Left lobe of liver (tissue), 2 donors: Measurements from ENCODE around the gene LEF1. TPM values are rescaled to one million over a fixed set of nuclear protein-coding genes. Genes with fewer than 3 reads are reported as not detected.

Experiments used
- ATAC-seq: fragments of 200-7000 bp; cut with Tn5 transposase; one replicate; pipeline ENCODE4 v1.9.1; 2020; ENCODE audit warnings: mild to moderate bottlenecking, moderate library complexity
- DNase-seq: peaks from one replicate; pipeline ENCODE4 v3.0.0-alpha.2; 2020; ENCODE audit warnings: low spot score
- total RNA-seq: library from RNA; stranded (reverse); gene quantifications from one replicate; pipeline ENCODE4 v1.2.1, GENCODE V29; 2021
- donor health status: DM: no; HTN: no; CAD: no; lungs with moderate emphysema.
- donor health status: DM: no; HTN: yes; CAD: no.

Gene LEF1
- total RNA-seq, 1 donor from 2014 or later: 0.73 TPM

DNA sequence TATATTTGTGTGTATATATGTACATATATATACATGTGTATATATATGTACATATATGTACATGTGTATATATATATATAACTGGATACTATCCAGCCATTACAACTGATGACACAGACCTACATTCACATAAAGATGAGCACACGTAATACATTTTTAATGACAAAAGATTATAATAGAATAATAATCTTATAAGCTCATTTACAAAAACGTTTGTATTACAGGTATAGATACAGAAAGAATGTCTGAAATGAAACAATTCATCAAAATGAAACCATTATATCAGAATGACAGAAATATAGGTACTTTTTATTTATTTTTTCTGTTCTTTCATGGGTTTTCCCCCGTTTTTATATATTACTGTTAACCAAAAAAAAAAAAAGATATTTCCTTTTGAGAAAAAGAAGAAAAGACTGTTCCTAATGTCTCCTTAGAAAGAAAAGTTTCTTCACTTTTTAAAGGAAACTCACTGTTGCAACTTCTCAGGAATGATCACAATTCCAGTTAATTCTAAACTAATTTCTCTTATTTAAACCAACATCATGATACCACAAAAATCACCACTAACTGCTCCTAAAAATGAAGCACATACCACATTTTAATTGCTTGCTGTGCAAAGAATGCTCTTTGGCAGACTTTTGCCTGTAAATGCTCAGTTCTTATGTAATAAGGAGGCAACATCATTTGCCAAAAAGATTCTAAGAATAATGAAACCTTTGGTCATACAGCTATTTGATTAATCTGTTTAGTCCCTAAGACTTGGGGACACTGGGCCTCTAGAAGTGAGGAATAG, 18.9 kb downstream of the LEF1 start:
- DNase-seq (no peak), ATAC-seq (no peak)

DNA sequence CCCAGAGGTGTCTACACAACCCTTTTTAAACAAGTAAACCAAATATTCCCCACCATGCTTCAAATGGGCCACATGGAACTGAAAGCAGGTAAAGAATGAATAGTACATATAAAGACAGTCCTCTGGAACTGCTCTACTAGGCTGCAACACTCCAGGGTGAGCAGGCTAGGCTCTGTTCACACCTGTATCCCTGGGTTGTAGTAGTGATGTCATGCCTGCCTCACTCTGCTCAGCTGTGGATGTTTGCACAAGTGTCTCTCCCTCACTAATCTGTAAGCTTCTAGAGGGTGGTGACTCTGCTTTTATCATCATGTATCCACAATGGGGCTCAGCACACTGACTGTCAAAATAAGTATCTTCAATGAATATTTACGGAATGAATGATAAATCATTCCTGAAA, 20.4 kb downstream of the LEF1 start:
- DNase-seq: no peak
- ATAC-seq: no peak

GRCh38 chr4:108146819-108147218, 21.9 kb downstream of the LEF1 start:
- ATAC-seq (no peak), DNase-seq (no peak)

DNA sequence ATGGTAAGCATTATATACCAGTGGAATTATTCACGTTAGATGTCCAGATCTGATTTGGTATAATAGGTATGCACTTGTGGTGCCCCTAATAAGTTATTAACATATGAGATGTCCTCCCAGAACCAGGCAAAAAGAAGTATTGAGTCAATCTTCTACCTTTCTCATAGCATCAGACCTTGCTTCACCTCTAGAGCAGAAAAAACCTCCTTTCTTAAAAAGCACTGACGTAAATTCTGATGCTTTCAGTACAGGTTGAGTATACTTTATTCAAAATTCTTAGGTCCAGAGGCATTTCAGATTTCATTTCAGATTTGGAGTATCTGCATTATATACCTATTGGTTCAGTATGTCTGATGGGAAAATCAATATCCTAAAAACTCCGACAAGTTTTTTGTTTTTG, 22.4 kb downstream of the LEF1 start:
- DNase-seq (no peak), ATAC-seq (no peak)

DNA sequence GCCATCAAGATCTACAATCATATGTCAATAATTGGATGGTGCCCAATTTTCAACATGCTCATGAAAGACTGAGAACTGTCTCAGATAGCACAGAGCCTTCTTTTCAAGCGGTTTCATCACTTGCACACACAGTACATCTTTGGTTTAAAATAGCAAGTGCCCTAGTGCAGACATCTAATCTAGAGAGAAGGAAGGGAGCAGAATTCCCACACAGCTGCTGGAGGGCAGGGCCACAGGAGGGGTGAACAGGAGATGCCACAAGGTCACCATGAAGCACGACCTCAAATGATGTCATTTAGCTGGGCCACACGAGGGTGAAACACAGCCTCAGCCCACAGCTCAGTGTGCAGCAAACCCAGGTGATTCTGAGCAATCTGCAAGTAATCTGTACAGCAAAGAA, 24.3 kb downstream of the LEF1 start:
- DNase-seq (no peak), ATAC-seq (no peak)

DNA sequence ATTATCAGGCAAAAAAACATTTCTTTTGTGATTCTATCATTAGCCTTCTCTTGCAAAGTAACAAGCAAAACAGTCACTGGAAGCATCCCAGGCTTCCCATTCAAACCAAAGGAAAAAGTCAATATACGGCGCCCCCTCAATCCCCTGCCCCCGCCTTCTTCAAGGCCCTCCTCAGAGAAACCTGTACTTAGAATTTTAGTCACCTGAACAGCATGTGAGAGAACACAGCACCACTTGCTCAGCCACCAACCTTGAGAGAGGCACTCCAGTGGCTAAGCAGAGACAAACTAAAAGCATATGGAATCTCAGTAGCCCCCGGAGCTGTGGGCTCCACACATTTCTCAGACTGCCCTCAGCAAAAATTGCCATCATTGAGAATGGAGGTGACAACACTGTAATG, 25.2 kb downstream of the LEF1 start:
- no peak for DNase-seq
- no peak for ATAC-seq

DNA sequence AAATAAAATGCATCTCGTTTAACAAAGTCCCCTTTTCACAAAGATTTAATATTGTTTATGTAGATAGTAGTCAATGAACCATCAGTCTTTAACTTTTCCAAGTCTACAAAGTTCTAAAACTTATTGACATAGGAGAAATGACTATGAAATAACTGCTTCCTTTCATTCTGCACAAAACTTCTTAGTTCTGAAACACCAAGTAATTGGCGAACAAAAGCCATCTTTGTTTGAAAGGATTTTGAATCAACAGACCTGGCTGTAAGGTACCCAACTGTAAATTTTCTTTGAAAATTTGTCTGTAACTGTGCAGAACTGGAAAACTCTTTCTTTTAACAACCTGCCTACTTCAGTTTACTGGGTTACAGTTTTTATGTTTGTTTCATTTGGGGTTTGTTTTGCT, 25.9 kb downstream of the LEF1 start:
- ATAC-seq: no peak
- DNase-seq: no peak

DNA sequence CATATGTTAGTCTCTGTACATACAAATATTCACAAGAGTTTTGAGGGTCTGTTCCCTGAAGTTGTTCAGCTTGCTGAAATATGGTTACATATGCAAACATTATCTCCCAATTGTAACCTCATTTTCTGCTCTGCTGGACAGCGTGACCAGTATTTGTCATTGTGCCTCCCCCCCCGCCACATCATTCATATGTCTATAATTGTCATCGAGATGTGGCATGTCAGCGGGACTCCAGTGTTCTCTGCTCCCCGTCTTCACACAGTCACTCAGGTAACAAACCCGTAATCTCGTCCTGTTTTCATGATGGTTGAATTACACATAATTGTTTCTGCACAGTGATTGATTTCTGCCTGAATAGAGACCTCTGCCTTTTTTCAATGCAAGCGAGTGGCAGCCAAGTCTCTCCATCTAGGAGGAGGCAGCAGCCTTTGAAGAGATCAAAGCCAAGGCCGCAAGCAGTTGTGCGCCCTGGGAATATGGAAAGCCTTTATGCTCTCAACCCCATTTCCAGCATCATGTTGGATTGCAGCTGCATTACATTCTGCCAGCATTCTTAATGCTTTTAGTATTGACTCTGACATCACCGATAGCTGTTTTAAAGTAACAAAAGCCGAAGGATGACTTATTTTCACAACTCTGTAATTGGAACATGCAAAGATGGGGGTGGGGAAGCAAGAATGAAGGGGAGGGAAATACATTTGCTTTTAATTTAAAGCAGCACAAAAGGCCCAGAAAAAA, 27.4 kb downstream of the LEF1 start:
- ATAC-seq (no peak), DNase-seq (no peak)

- no peak for ATAC-seq
- no peak for DNase-seq
Observed at GRCh38 chr4:108140328-108140727, 28.4 kb downstream of the LEF1 start.

GRCh38 chr4:108139089-108139488, 29.6 kb downstream of the LEF1 start:
- ATAC-seq (no peak), DNase-seq (no peak)

DNA sequence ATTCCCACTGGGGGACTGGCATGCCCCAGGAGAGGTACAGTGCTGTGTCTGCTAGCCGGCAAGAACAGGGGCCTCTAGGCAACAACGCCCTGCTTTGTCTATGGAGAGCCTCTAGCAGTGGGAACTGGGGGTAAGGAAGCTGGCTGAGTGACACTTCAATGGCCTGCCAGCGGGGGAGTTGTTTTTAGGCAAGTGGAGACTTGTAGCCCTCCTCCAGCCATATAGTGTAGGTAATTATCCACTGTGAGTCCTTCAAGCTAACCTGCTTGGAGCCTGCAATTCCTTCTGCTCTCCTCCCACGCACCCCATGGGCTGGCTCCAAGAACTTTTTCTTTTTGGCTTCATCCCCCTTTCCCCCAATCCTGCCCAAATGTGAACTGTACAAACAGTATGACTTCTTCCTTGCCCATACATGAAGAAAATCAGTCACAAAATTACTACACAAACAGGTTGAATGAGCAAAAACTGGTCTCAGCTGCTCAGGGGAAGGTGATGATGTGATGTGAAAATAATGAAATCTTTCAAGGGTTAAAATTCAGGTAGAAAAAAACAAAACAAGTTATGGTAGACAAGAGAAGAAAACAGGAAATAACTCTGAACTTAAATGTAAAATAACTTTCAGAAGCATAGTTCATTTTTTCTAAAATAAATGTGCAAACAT, 33.1 kb downstream of the LEF1 start:
- DNase-seq (no peak), ATAC-seq (no peak)

- ATAC-seq: no peak
- no peak for DNase-seq
Observed at GRCh38 chr4:108130955-108131354, 37.8 kb downstream of the LEF1 start.

DNA sequence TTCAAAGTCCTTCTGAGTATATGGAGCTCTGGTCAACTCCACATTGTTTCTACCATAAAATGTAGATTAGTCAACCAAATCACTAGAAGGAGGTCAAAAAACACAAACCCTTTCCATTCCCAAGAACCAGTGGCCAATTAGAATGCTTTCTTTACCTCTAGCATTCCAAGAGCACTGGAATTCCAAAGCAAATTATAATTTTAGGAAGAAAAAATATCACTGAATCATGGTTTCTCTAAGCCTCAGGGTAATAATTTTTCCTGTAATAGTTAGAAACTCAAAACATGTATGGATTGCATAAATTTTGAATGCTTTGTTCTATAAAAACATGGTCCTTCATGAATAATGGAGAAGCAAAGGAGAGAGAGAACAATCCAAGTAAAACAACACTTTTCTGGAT, 39.5 kb downstream of the LEF1 start:
- ATAC-seq (no peak), DNase-seq (no peak)

GRCh38 chr4:108126806-108127205, 41.9 kb downstream of the LEF1 start:
- DNase-seq: no peak
- ATAC-seq: no peak

- ATAC-seq: no peak
Observed at GRCh38 chr4:108120789-108121188, 47.9 kb downstream of the LEF1 start.

DNA sequence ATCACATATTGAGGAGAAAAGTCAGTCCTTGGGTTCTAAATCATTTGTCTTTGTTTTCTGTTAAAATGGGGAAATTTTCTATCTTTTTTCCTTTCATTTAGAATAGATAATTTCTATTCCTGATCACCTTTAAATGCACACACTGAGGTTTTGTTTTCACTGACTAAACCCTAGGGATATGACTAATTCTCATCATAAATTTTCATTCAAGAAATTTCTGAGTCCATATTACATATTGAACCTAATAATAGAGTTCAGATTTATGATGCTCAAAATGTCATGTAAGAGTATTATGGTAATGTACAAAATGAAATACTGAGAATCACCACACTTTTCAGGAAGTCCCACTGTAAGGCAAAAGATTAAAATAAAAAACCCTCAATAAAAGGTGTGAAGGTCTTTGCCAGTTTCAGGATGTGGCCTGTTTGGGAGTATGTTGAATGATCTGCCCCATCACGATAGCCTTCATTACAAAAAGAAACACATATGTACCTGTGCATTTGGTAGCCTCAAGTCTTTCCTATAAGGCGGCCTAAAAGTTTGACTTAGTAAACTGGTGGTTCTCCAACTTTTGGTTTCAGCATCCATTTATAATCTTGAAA, 49.4 kb downstream of the LEF1 start:
- ATAC-seq (no peak), DNase-seq (no peak)

More at GRCh38 chr4:108120789-108121188, 47.9 kb downstream of the LEF1 start:
- DNase-seq: no peak

DNA sequence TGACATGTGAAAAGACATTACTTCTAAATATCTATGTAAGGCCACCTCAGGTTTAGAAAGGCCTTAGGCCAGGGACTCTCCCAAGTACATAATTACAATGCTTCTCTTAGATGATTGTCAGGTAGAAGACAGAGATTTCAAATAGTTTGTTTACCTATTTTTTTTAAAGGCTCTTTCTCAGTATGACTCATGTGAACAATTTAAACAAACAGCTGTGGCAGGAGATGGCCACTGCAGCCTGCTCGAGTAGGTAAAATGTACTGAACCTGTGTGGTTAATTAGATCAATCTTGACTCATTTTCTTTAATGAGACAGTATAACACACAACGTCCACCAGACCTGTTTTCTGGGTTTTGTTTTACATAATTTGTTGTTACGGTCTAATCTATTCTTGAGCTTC, 50.2 kb downstream of the LEF1 start:
- no peak for DNase-seq
- no peak for ATAC-seq

DNA sequence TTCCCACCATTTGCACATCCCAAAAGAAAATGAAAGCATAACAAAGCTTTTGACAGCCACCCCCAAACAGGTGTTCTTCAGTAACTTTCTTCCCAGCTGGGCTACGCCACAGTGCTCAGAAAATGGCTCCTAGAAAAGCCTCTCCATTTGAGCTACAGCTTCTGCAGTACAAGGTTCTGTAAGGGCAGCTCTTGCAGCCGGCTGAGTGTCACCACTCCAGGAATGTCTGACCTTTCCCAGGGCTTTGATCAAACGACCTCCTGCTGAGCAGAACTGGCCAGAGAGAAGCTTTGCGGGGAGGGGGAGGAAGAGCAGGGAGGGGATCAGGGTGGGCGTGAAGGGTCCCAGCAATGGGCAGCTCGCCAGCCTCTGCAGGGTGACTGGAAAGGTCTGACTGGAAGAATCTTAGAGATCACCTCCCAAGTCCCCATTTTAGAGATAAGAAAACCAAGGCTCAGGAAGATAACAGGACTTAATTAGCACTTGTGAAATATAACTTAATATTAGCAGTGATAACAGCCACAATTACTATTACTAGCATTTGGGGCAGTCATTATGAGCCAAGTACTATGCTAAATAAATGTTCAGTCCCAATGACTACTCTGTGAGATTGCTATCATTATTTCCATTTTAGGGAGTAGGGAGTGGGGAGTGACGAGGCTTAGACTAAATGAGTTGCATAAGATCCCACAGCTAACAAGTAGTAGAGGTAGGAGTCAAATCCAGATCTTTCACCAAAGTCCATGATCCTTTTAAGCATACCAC, 51.1 kb downstream of the LEF1 start:
- ATAC-seq (no peak), DNase-seq (no peak)

DNA sequence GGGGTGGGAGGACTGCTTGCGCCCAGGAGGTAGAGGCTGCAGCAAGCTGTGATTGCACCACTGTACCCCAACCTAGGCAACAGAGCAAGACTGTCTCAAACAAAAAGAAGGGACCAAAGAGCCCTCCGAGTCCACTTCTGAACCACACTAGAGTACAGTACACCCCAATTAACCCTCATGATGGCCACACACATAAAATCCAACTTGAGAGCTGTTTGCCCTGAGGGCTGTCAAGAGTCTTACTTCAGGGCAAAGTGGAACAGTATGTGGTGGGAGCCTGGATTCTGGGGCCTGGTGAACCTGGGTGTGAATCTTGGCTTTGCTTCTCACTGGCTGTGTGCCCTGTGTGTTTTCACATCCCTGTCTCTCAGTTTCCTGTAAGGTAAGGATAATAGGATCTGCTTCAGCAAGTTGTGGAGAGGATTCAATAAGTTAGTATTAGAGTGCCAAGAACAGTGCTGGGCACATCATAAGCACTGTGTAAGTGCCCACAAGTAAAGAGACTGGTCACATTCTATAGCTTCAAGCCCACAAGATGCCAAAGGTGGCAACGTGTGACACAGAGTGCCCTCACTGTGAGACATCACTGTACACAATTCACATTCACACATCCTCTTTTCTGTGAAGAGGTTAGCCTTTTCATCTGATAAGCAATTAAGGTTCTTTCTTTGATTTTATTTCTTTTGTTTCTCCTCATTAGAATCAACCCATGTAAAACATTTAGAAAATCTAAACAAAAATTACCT, 52.1 kb downstream of the LEF1 start:
- DNase-seq: no peak
- no peak for ATAC-seq

- DNase-seq (no peak), ATAC-seq (no peak)
Observed at GRCh38 chr4:108115168-108115526, 53.6 kb downstream of the LEF1 start.
